Activated naive CD4-positive, alpha-beta T cell treated with anti-CD3 and anti-CD28 coated beads, Interleukin-2, amount 50 U/mL, for 24 hours (primary cell): ENCODE measurements around the gene OR2C3.

Experiments used
- H3K27ac Mint-ChIP-seq: one replicate; pipeline ENCODE4 v1.8.0; 2021; ENCODE audit warnings: mild to moderate bottlenecking, mixed read lengths
- H3K27me3 Mint-ChIP-seq: one replicate; pipeline ENCODE4 v1.8.0; 2021; ENCODE audit warnings: mixed read lengths
- H3K36me3 Mint-ChIP-seq: one replicate; pipeline ENCODE4 v1.8.0; 2021; ENCODE audit warnings: mixed read lengths
- H3K4me1 Mint-ChIP-seq: one replicate; pipeline ENCODE4 v1.8.0; 2021; ENCODE audit warnings: mixed read lengths
- H3K4me3 Mint-ChIP-seq: one replicate; pipeline ENCODE4 v1.8.0; 2021; ENCODE audit warnings: mild to moderate bottlenecking, mixed read lengths
- H3K9me3 Mint-ChIP-seq: one replicate; pipeline ENCODE4 v1.8.0; 2021; ENCODE audit warnings: mixed read lengths

Gene OR2C3

GRCh38 chr1:247536340-247536739, at the start of gene OR2C3:
TSS of gene OR2C3 (minus strand) at chr1:247536440. CDS start at chr1:247532511, 3,929 bp downstream.
- no peaks in the 10 kb centered on the region for H3K4me1 Mint-ChIP-seq
- peaks cover 11% of the 10 kb centered on the region for H3K27me3 Mint-ChIP-seq
- H3K36me3 Mint-ChIP-seq: no peaks in the 10 kb centered on the region
- H3K9me3 Mint-ChIP-seq: no peaks in the 10 kb centered on the region
- no peak within 1 kb of the TSS for H3K27ac Mint-ChIP-seq
- H3K4me3 Mint-ChIP-seq: no peak within 1 kb of the TSS

- no peak overlapping the region for H3K27ac Mint-ChIP-seq
- H3K36me3 Mint-ChIP-seq: no peaks in the 10 kb centered on the region
- no peak overlapping the region for H3K4me3 Mint-ChIP-seq
- H3K27me3 Mint-ChIP-seq: peaks cover 4% of the 10 kb centered on the region
- H3K9me3 Mint-ChIP-seq: no peaks in the 10 kb centered on the region
- H3K4me1 Mint-ChIP-seq: no peaks in the 10 kb centered on the region
These were observed 42.8 kb upstream of the OR2C3 start for GRCh38 chr1:247578946-247579460.

- Mint-ChIP-seq H3K27me3 (peaks cover 8% of the 10 kb centered on the region), H3K9me3 (peaks cover 5% of the 10 kb centered on the region), H3K36me3 (no peaks in the 10 kb centered on the region), H3K4me3 (no peak overlapping the region), H3K4me1 (no peaks in the 10 kb centered on the region), H3K27ac (no peak overlapping the region)
These were observed 40.3 kb upstream of the OR2C3 start for GRCh38 chr1:247576514-247576913.

GRCh38 chr1:247574664-247575063, 38.4 kb upstream of the OR2C3 start:
- Mint-ChIP-seq H3K4me3 (no peak overlapping the region), H3K4me1 (no peaks in the 10 kb centered on the region), H3K27ac (no peak overlapping the region), H3K36me3 (no peaks in the 10 kb centered on the region), H3K9me3 (peaks cover 20% of the 10 kb centered on the region), H3K27me3 (peaks cover 8% of the 10 kb centered on the region)

- Mint-ChIP-seq H3K27ac (no peak overlapping the region), H3K27me3 (peaks cover 8% of the 10 kb centered on the region)
These were observed 38.0 kb upstream of the OR2C3 start for GRCh38 chr1:247574236-247574635.

DNA sequence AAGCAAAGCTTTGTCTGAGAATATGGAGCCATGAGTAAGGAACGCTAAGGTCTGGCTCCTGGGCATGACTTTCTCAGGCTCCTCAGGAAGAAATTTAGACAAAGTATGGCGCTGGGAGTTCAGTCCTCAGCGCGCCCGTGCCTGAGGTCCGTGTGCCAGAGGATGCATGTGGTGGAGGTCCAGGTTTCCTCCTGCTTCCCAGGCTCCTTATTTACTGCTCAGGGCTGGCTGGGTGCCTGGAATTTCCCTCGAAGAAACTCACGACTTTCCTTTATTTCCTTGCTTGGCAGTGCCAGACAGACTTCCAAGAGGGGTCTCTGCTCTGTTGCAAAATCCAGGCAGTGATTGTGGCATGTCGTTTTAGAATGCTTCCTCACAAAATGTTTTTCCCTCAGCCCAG, 26.0 kb upstream of the OR2C3 start:
- Mint-ChIP-seq H3K27me3 (peaks cover 2% of the 10 kb centered on the region), H3K36me3 (no peaks in the 10 kb centered on the region), H3K9me3 (no peaks in the 10 kb centered on the region), H3K4me1 (no peaks in the 10 kb centered on the region), H3K4me3 (no peak overlapping the region), H3K27ac (no peak overlapping the region)

More at GRCh38 chr1:247574236-247574635, 38.0 kb upstream of the OR2C3 start:
- peaks cover 22% of the 10 kb centered on the region for H3K9me3 Mint-ChIP-seq
- no peak overlapping the region for H3K4me3 Mint-ChIP-seq
- H3K36me3 Mint-ChIP-seq: no peaks in the 10 kb centered on the region
- no peaks in the 10 kb centered on the region for H3K4me1 Mint-ChIP-seq

DNA sequence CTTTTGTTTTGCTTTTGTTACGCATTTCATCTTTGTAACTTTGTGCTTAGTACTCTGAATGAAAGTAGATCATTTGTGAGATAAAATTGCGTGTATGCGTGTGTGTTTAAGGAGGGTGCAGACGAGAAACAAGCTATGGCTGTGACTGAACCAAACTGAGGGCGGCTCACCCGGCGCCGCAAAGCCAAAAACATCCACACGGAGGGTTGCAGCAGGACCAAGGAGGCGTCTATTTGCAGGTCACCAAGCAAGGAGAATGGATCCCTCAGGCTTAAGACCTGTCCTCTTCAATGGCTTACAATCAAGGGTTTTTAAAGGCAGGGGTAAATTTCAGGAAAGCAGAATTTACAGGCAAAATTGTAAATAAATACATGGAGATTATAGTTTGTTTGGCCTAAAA, 25.5 kb upstream of the OR2C3 start:
- no peak overlapping the region for H3K4me3 Mint-ChIP-seq
- H3K9me3 Mint-ChIP-seq: no peaks in the 10 kb centered on the region
- no peaks in the 10 kb centered on the region for H3K36me3 Mint-ChIP-seq
- H3K27me3 Mint-ChIP-seq: peaks cover 2% of the 10 kb centered on the region
- H3K27ac Mint-ChIP-seq: no peak overlapping the region
- no peaks in the 10 kb centered on the region for H3K4me1 Mint-ChIP-seq

DNA sequence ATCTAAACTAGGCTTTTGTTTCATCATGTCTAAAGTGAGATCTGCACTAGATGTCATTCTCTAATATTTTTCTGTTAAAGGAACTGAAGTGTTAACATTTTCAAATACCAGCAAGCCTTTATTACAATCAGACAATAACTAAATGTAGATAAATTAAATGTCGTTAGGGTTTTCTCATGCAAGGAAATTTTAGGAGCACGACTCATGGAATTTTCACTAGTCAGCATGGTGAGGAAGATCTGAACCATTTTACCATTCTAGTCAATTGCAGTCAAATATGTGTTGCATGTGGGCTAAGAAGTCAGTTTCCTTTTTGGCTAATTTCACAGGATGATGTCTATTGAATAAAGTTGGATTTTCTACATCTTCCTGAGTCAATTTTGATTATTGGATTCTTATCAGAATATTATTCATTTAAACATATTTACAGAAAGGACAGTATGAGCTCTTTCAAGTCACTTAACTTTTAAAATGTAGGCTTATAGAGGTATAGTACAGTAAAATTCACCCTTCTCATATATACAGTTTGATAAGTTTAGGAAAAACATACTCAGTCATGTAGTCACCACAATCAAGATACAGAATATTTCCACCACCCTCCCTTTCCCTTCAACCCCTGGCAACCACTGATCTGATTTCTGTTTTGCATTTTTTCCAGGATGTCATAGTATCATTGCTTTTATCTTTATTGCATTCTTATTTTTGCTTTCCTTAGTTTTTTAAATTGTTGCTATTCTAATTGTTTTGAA, 21.9 kb upstream of the OR2C3 start:
- Mint-ChIP-seq H3K9me3 (no peaks in the 10 kb centered on the region), H3K27me3 (peaks cover 2% of the 10 kb centered on the region), H3K27ac (no peak overlapping the region), H3K4me3 (no peak overlapping the region), H3K36me3 (no peaks in the 10 kb centered on the region), H3K4me1 (no peaks in the 10 kb centered on the region)

GRCh38 chr1:247552231-247552630, 16.0 kb upstream of the OR2C3 start:
- Mint-ChIP-seq H3K27me3 (peaks cover 14% of the 10 kb centered on the region), H3K4me3 (no peak overlapping the region), H3K9me3 (no peaks in the 10 kb centered on the region), H3K4me1 (peaks cover 9% of the 10 kb centered on the region), H3K27ac (no peak overlapping the region), H3K36me3 (no peaks in the 10 kb centered on the region)

DNA sequence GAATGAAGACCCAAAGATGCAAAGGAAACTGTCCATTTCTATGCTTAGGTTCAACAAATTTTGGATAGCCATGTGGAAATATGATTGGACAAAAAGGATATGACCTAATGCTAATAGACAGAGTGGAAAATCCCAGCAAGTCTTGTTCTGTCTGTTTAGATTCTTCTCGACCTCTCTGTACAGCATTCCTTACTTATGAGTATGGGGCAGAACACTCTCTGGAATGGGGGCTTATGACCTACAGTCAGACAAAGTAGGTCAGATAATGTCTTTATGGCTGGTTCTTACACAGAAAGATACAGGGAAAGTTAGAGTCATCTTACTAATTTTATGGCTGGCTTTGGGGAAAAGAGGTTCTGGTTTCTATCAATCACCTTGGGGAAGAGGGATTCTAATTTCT, 15.5 kb upstream of the OR2C3 start:
- Mint-ChIP-seq H3K4me3 (no peak overlapping the region), H3K27ac (no peak overlapping the region), H3K4me1 (peaks cover 9% of the 10 kb centered on the region), H3K27me3 (peaks cover 14% of the 10 kb centered on the region), H3K36me3 (no peaks in the 10 kb centered on the region), H3K9me3 (no peaks in the 10 kb centered on the region)

DNA sequence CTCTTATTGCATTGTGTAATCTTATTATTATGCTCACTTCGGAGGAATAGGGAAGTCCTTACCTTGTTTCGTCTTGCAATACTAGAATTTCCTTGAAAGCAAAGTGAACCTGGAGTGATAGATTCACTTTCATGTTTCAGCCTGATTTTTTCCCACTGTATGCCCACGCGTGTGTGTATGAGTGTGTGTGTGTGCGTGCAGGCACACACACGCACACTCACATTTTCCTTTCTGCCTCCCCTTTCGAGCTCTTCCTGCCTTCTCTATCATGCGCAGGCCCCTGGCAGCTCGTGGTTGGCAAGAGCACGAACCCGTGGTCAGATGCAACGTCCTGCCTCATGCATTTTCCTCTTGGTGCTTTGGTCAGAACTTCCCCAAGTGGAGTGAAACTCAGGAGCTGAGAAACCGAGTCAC, 12.5 kb upstream of the OR2C3 start, which contains the start of gene GCSAML:
Gene GCSAML (plus strand): TSS at position 366 of the 414 bp plus-strand sequence. CDS start 58 bp downstream, outside the sequence.
- Mint-ChIP-seq H3K4me3 (no peak within 1 kb of the TSS), H3K4me1 (peaks cover 9% of the 10 kb centered on the region), H3K36me3 (no peaks in the 10 kb centered on the region), H3K27ac (no peak within 1 kb of the TSS), H3K27me3 (peaks cover 17% of the 10 kb centered on the region), H3K9me3 (no peaks in the 10 kb centered on the region)

GRCh38 chr1:247548092-247548491, 11.9 kb upstream of the OR2C3 start:
- H3K4me3 Mint-ChIP-seq: no peak overlapping the region
- no peaks in the 10 kb centered on the region for H3K9me3 Mint-ChIP-seq
- H3K27ac Mint-ChIP-seq: no peak overlapping the region
- no peaks in the 10 kb centered on the region for H3K36me3 Mint-ChIP-seq
- H3K4me1 Mint-ChIP-seq: peaks cover 9% of the 10 kb centered on the region
- H3K27me3 Mint-ChIP-seq: peaks cover 17% of the 10 kb centered on the region

DNA sequence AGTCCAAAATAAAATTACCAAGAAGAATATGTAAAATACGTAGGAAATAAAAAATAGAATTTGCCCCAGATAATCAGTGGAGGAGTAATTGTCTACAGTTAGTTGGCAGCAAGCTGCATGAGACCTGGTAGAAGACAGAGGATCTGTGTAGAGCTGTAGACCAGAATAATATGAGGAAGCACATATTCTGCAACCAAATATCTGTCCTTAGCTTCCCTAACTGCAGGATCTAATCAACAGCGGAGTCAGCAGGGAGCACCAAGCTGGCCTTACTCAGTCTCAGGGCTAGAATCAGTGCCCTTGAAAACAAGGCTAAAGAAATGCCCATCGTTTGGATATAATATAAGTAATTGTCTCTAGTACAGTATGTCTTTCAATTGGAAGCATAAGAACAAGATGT, 6.6 kb upstream of the OR2C3 start:
- Mint-ChIP-seq H3K4me3 (no peak overlapping the region), H3K27me3 (peaks cover 15% of the 10 kb centered on the region)

GRCh38 chr1:247540581-247540980, 4.3 kb upstream of the OR2C3 start:
- Mint-ChIP-seq H3K9me3 (no peaks in the 10 kb centered on the region), H3K27ac (no peak overlapping the region), H3K4me1 (no peaks in the 10 kb centered on the region), H3K36me3 (no peaks in the 10 kb centered on the region), H3K27me3 (peaks cover 12% of the 10 kb centered on the region), H3K4me3 (no peak overlapping the region)

More for the DNA sequence above, 6.6 kb upstream of the OR2C3 start:
- Mint-ChIP-seq H3K9me3 (no peaks in the 10 kb centered on the region), H3K4me1 (no peaks in the 10 kb centered on the region), H3K36me3 (no peaks in the 10 kb centered on the region), H3K27ac (no peak overlapping the region)

DNA sequence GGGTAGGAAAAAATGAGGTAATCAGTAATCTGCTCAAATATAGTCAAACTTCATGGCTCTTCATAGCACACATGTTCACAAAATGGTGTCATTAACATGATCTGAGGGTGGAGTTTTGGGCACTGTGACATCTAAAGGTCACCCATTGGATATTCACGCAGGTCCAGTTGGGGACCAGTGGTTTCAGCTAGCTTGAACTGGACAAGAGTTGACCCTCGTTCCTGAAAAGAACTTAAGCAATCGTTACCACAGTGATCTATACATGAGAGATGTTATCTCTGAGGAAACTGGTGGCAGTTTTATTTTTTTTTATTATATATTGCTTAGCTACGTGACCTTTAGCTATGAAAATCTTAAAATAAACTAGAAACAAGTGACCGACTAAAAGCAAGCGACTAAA, 3.0 kb upstream of the OR2C3 start:
- H3K9me3 Mint-ChIP-seq: no peaks in the 10 kb centered on the region
- H3K36me3 Mint-ChIP-seq: no peaks in the 10 kb centered on the region

GRCh38 chr1:247538561-247538960, 2.3 kb upstream of the OR2C3 start:
- H3K9me3 Mint-ChIP-seq: no peaks in the 10 kb centered on the region

More for the DNA sequence above, 3.0 kb upstream of the OR2C3 start:
- Mint-ChIP-seq H3K27me3 (peaks cover 11% of the 10 kb centered on the region), H3K4me1 (no peaks in the 10 kb centered on the region), H3K27ac (no peak overlapping the region), H3K4me3 (no peak overlapping the region)

More at GRCh38 chr1:247538561-247538960, 2.3 kb upstream of the OR2C3 start:
- no peak overlapping the region for H3K4me3 Mint-ChIP-seq
- no peaks in the 10 kb centered on the region for H3K4me1 Mint-ChIP-seq
- H3K27ac Mint-ChIP-seq: no peak overlapping the region
- no peaks in the 10 kb centered on the region for H3K36me3 Mint-ChIP-seq
- peaks cover 11% of the 10 kb centered on the region for H3K27me3 Mint-ChIP-seq
